GM12892 (cell line): ENCODE measurements around the gene CSTPP1.

Experiments
- POLR2A ChIP-seq: IDR thresholded peaks from 2 replicates; pipeline ENCODE4 v1.6.1; 2011; ENCODE audit warnings: low read depth, low read length, control low read depth
- POLR2AphosphoS5 ChIP-seq: IDR thresholded peaks from 2 replicates; pipeline ENCODE4 v1.6.1; 2011; ENCODE audit warnings: low read depth, low read length, control low read depth
- TAF1 ChIP-seq: IDR thresholded peaks from 2 replicates; pipeline ENCODE4 v1.6.1; 2011; ENCODE audit warnings: low read depth, mild to moderate bottlenecking, control low read depth, low read length, borderline replicate concordance

GRCh38 chr11:47083913-47084312 is 147.4 kb downstream of the CSTPP1 start:
- TF ChIP-seq POLR2A = no peak
- no peak for TF ChIP-seq POLR2AphosphoS5
- TF ChIP-seq TAF1 = no peak
